HepG2 (cell line): ENCODE results near the gene ATRN. TPM values are rescaled to one million over a fixed set of nuclear protein-coding genes. Genes with fewer than 3 reads are reported as not detected.

Source experiments
- EP300 ChIP-seq, 3 experiments: sonication (generic) in 1 of 3; formaldehyde crosslinking in 1 of 3; IDR thresholded peaks; 2 replicates each; pipeline versions ENCODE4 v1.5.1 to v1.6.1; 2011 to 2020; ENCODE audit warnings: low read depth in 2 of 3, low read length in 2 of 3, borderline replicate concordance in 1 of 3, improper control_type of control experiment in 1 of 3, mild to moderate bottlenecking in 1 of 3, missing genetic modification reagents in 1 of 3, moderate library complexity in 1 of 3
- FOXA3 ChIP-seq: IDR thresholded peaks from 2 replicates; pipeline ENCODE4 v1.6.1; 2016; ENCODE audit warnings: missing genetic modification reagents, missing compliant biosample characterization
- GTF2F1 ChIP-seq: fragments of 150-350 bp; IDR thresholded peaks from 2 replicates; pipeline ENCODE4 v1.6.1; 2014; ENCODE audit warnings: low read length
- HDAC2 ChIP-seq: sonication (generic); formaldehyde crosslinking; IDR thresholded peaks from 2 replicates; pipeline ENCODE4 v1.4.0; 2020; ENCODE audit warnings: missing genetic modification reagents
- ISX ChIP-seq: sonication (generic); formaldehyde crosslinking; conservative IDR thresholded peaks from 2 replicates; pipeline ENCODE4 v1.5.0; 2020; ENCODE audit warnings: missing genetic modification reagents
- NFAT5 ChIP-seq: sonication (generic); formaldehyde crosslinking; IDR thresholded peaks from 2 replicates; pipeline ENCODE4 v1.4.0; 2020; ENCODE audit warnings: missing genetic modification reagents
- POGZ ChIP-seq: sonication (generic); formaldehyde crosslinking; IDR thresholded peaks from 2 replicates; pipeline ENCODE4 v1.4.0; 2020; ENCODE audit warnings: mild to moderate bottlenecking, missing genetic modification reagents
- SKIL ChIP-seq: sonication (generic); formaldehyde crosslinking; IDR thresholded peaks from 2 replicates; pipeline ENCODE4 v1.8.0; 2022; ENCODE audit warnings: missing genetic modification reagents, mild to moderate bottlenecking, moderate library complexity, borderline replicate concordance
- SMARCE1 ChIP-seq: fragments of 450-650 bp; IDR thresholded peaks from 2 replicates; pipeline ENCODE4 v1.6.1; 2017; ENCODE audit warnings: borderline replicate concordance
- SRSF4 ChIP-seq: fragments of 200-400 bp; formaldehyde crosslinking; IDR thresholded peaks from one replicate; pipeline ENCODE4 v1.6.1; 2018; ENCODE audit warnings: mild to moderate bottlenecking, low read depth, low read length, moderate library complexity; ENCODE audit not compliant: poor library complexity, severe bottlenecking
- TBX2 ChIP-seq: sonication (generic); formaldehyde crosslinking; IDR thresholded peaks from 2 replicates; pipeline ENCODE4 v1.5.0; 2020; ENCODE audit warnings: missing genetic modification reagents, mild to moderate bottlenecking, borderline replicate concordance
- TCF7 ChIP-seq: sonication (generic); IDR thresholded peaks from 2 replicates; pipeline ENCODE4 v1.6.1; 2016; ENCODE audit warnings: antibody characterized with exemption, low read depth
- THRA ChIP-seq: sonication (generic); formaldehyde crosslinking; IDR thresholded peaks from 2 replicates; pipeline ENCODE4 v1.4.0; 2020; ENCODE audit warnings: missing genetic modification reagents, borderline replicate concordance
- ZBTB20 ChIP-seq: sonication (generic); formaldehyde crosslinking; IDR thresholded peaks from 2 replicates; pipeline ENCODE4 v1.8.1; 2023; ENCODE audit warnings: missing genetic modification reagents, low read depth, mild to moderate bottlenecking, borderline replicate concordance
- ZGPAT ChIP-seq: IDR thresholded peaks from 2 replicates; pipeline ENCODE4 v1.6.1; 2016; ENCODE audit warnings: mild to moderate bottlenecking
- ZNF513 ChIP-seq: sonication (generic); formaldehyde crosslinking; conservative IDR thresholded peaks from 2 replicates; pipeline ENCODE4 v1.5.0; 2020; ENCODE audit warnings: missing genetic modification reagents
- ZSCAN9 ChIP-seq: IDR thresholded peaks from 2 replicates; pipeline ENCODE4 v1.6.1; 2016; ENCODE audit warnings: borderline replicate concordance
- polyA plus RNA-seq, 8 experiments: library from polyadenylated mRNA; depleted of rRNA in 3 of 8; stranded (reverse) in 7 of 8; unstranded in 1 of 8; fragments of >200 nt; fragmentation: Illumina TruSeq in 4 of 8; extraction: Trizol in 4 of 8; gene quantifications; 2 replicates each; pipeline versions ENCODE4 v1.2.1 to v1.2.3, GENCODE V29; 2011 to 2016; ENCODE audit warnings: low read depth in 4 of 8, missing spikeins in 1 of 8, mixed read lengths in 1 of 8; ENCODE audit not compliant: insufficient read depth in 1 of 8
- total RNA-seq, 5 experiments: library from RNA; depleted of rRNA; stranded (reverse); fragments of >200 nt; fragmentation: Illumina TruSeq; extraction: Trizol; gene quantifications; 2 replicates each; pipeline ENCODE4 v1.2.3, GENCODE V29; 2016; ENCODE audit warnings: low read depth in 1 of 5

ATRN gene
- total and polyA plus RNA-seq, 2 of the 13 experiments (the other 11 are each of a cell fraction or from before 2014, with no cell fraction given): 44.2 to 81.1 TPM

GRCh38 chr20:3510110-3510509 lies 39.3 kb downstream of the ATRN start (continued):
- TF ChIP-seq NFAT5 (CRISPR knock-in tag): no peak
- TF ChIP-seq TBX2: peak; percentile 55; the same call in 1 of the 2 replicates
- no peak for TF ChIP-seq ZNF513 (CRISPR knock-in tag)
- peak; percentile 76; the same call in 1 of the 2 replicates for TF ChIP-seq ZGPAT (CRISPR knock-in tag)
- peak; percentile 64; the same call in 1 of the 2 replicates for TF ChIP-seq THRA (CRISPR knock-in tag)
- no peak for TF ChIP-seq ISX (CRISPR knock-in tag)
- peak; percentile 34; the same call in 1 of the 2 replicates for TF ChIP-seq ZSCAN9 (CRISPR knock-in tag)
- TF ChIP-seq SMARCE1: no peak; the same call in 1 of the 2 replicates
- peak; percentile 93 for TF ChIP-seq FOXA3 (CRISPR knock-in tag)
- TF ChIP-seq GTF2F1: no peak
- peak; percentile 52 for TF ChIP-seq HDAC2
- TF ChIP-seq ZBTB20: peak; percentile 68; the same call in 1 of the 2 replicates
- peak; percentile 49; the same call in 1 of the 2 replicates for TF ChIP-seq POGZ (CRISPR knock-in tag)
- TF ChIP-seq EP300 (IDR thresholded peaks at IDR 0.05; ENCODE audit: low read depth in 2 of 2, low read length in 2 of 2): peak; percentile 48 to 86; a peak in 3 of 4 replicates
- TF ChIP-seq EP300 (CRISPR knock-in tag; IDR thresholded peaks at IDR 0.05; ENCODE audit: borderline replicate concordance): no peak; the same call in 1 of the 2 replicates
- TF ChIP-seq TCF7: peak; percentile 60
- no peak for TF ChIP-seq SRSF4
- TF ChIP-seq SKIL: 0 out of 2 replicates have a peak, but pooled peaks have one; percentile 24
